Adrenal gland (tissue), 5 donors: ENCODE data around the gene PHETA2.

Experiments
- CTCF ChIP-seq, 6 experiments: fragments of 450-650 bp in 4 of 6; fragments of 200-600 bp in 2 of 6; sonication (generic) in 1 of 6; IDR thresholded peaks; 1 replicate in 5 of 6; 2 replicates in 1 of 6; pipeline versions ENCODE4 v1.5.1 to v1.8.0; 2016 to 2021; ENCODE audit warnings: antibody characterized with exemption in 6 of 6, mild to moderate bottlenecking in 2 of 6, moderate library complexity in 1 of 6
- POLR2A ChIP-seq, 2 donors: fragments of 450-650 bp; IDR thresholded peaks; one replicate each; pipeline ENCODE4 v1.6.1; 2017; ENCODE audit warnings: antibody characterized with exemption in 2 of 2, mild to moderate bottlenecking in 2 of 2, moderate library complexity in 1 of 2
- donor health status: DM: no; HTN: no; CAD: no.

- TF ChIP-seq CTCF (IDR thresholded peaks at IDR 0.05), result no peak
- no peak for TF ChIP-seq POLR2A (IDR thresholded peaks at IDR 0.05)
Observed at GRCh38 chr22:42068291-42068690, 5.8 kb upstream of the PHETA2 start.
